OCI-LY3 (cell line): ENCODE measurements around the gene IL21R.
"Not testable (repeated sequence)": the region's sequence is repeated elsewhere in the genome, so short reads cannot be mapped to it uniquely, and the experiment has no call there.

Experiments
- CTCF ChIP-seq: fragments of 200-600, 300-600 bp; sonication (generic); IDR thresholded peaks from 2 replicates; pipeline ENCODE4 v1.5.1; 2014; ENCODE audit warnings: antibody characterized with exemption, low read length, low read depth
- EZH2phosphoT487 ChIP-seq: fragments of 200-600 bp; shearing (Covaris generic); IDR thresholded peaks from 2 replicates; pipeline ENCODE4 v1.6.1; 2018; ENCODE audit warnings: antibody characterized with exemption, mixed run types, low read depth

GRCh38 chr16:27409958-27410357, 8.0 kb downstream of the IL21R start:
- not testable (repeated sequence) for TF ChIP-seq CTCF, EZH2phosphoT487
